ENCODE data around the gene PPIP5K2. TPM values are rescaled to one million over a fixed set of nuclear protein-coding genes. Genes with fewer than 3 reads are reported as not detected.

The PPIP5K2 gene
- total RNA-seq, 2 experiments from 2014 or later = 53.7 to 66.6 TPM

Other genes with a start within 250 kb of the PPIP5K2 start
- gene GIN1, start 163 bp upstream of the PPIP5K2 start, total RNA-seq = 10 to 100 TPM in 1 of 2 experiments, 1 to 10 TPM in 1; 9.6 to 10.8 TPM
- 1 to 10 TPM; 6.3 to 7.4 TPM for gene MACIR, start 138.5 kb downstream of the PPIP5K2 start, total RNA-seq